GM21360 (cell line): ENCODE results near the gene CFAP157.

Source experiments
- ATAC-seq: cut with Tn5 transposase; IDR thresholded peaks from one replicate; pipeline ENCODE4 v1.9.1; 2021; ENCODE audit warnings: mild to moderate bottlenecking, moderate library complexity; ENCODE audit not compliant: unreplicated experiment

Gene CFAP157

GRCh38 chr9:127706836-127707241 is at the start of gene CFAP157:
Gene CFAP157, plus strand, starts transcription at chr9:127706988. Its CDS starts 44 bp downstream, at chr9:127707032.
- ATAC-seq = no peak

- no peak for ATAC-seq
Observed at GRCh38 chr9:127658428-127658827, 48.4 kb upstream of the CFAP157 start.

- no peak for ATAC-seq
Observed at GRCh38 chr9:127660886-127661741, 45.7 kb upstream of the CFAP157 start.

GRCh38 chr9:127662617-127663016 is 44.2 kb upstream of the CFAP157 start:
- no peak for ATAC-seq

GRCh38 chr9:127664324-127664677 is 42.5 kb upstream of the CFAP157 start:
- no peak for ATAC-seq

- no peak for ATAC-seq
Observed at GRCh38 chr9:127664678-127665507, 41.9 kb upstream of the CFAP157 start.

- ATAC-seq = no peak
Observed at GRCh38 chr9:127667127-127667844, 39.5 kb upstream of the CFAP157 start.

GRCh38 chr9:127667906-127668305 is 38.9 kb upstream of the CFAP157 start:
- no peak for ATAC-seq

- no peak for ATAC-seq
Observed at GRCh38 chr9:127673234-127673633, 33.6 kb upstream of the CFAP157 start.

- no peak for ATAC-seq
Observed at GRCh38 chr9:127676638-127677037, 30.1 kb upstream of the CFAP157 start.

- ATAC-seq = no peak
Observed at GRCh38 chr9:127679506-127679905, 27.3 kb upstream of the CFAP157 start.

GRCh38 chr9:127680226-127680625 is 26.6 kb upstream of the CFAP157 start:
- no peak for ATAC-seq

- no peak for ATAC-seq
Observed at GRCh38 chr9:127680846-127681245, 25.9 kb upstream of the CFAP157 start.

GRCh38 chr9:127682351-127683136 is 24.2 kb upstream of the CFAP157 start:
- ATAC-seq = no peak

GRCh38 chr9:127683723-127684122 is 23.1 kb upstream of the CFAP157 start:
- ATAC-seq = no peak

- ATAC-seq = no peak
Observed at GRCh38 chr9:127684576-127684975, 22.2 kb upstream of the CFAP157 start.

- no peak for ATAC-seq
Observed at GRCh38 chr9:127686461-127687393, 20.1 kb upstream of the CFAP157 start.

- ATAC-seq = no peak
Observed at GRCh38 chr9:127689329-127690000, 17.3 kb upstream of the CFAP157 start.

- no peak for ATAC-seq
Observed at GRCh38 chr9:127690735-127691134, 16.1 kb upstream of the CFAP157 start.
